Fibroblast of villous mesenchyme (primary cell): ENCODE results near the gene ESR1. TPM values are rescaled to one million over a fixed set of nuclear protein-coding genes. Genes with fewer than 3 reads are reported as not detected.
A peak's percentile ranks its signal among the peaks of the same experiment; 100 is the strongest.

Experiments used
- DNase-seq: peaks from one replicate; pipeline ENCODE4 v3.0.0-alpha.2; 2010; ENCODE audit warnings: low read depth
- H3K4me3 ChIP-seq: 2 replicates; pipeline ENCODE4 v1.5.1; 2011; ENCODE audit warnings: low read depth, mild to moderate bottlenecking, low read length
- CTCF ChIP-seq: IDR thresholded peaks from 2 replicates; pipeline ENCODE4 v1.5.1; 2012; ENCODE audit warnings: low read depth, mild to moderate bottlenecking, low read length; ENCODE audit not compliant: insufficient read depth
- total RNA-seq: library from RNA; depleted of rRNA; stranded (reverse); fragments of >200 nt; gene quantifications from 2 replicates; pipeline ENCODE4 v1.2.3, GENCODE V29; 2012

ESR1 gene
- total RNA-seq, 1 donor = 2.6 TPM

GRCh38 chr6:152170702-152171667 is 363.5 kb downstream of the ESR1 start:
- no peak overlapping the region for H3K4me3 ChIP-seq
- DNase-seq = peak; percentile 74
- TF ChIP-seq CTCF = no peak

DNA sequence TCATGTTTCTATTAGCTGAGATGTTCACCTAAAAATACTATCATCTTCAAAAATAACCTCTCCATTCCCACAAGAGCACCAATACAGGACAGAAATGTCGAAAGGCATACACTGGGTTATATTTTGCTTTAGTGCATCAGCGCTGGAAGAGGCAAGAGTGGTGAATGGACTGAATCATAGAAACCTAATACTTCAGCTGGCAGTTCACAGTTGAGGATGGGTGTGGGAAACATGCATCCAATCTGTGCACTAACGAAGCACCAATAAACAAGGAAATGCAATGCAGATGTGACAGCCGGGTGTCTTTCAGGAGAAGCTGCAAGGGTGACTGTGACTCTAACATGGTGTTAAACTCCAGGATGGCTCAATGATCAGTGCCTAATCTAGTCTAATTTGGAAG is 365.8 kb downstream of the ESR1 start:
- no peak for TF ChIP-seq CTCF
- no peak for DNase-seq
- H3K4me3 ChIP-seq = no peak overlapping the region

DNA sequence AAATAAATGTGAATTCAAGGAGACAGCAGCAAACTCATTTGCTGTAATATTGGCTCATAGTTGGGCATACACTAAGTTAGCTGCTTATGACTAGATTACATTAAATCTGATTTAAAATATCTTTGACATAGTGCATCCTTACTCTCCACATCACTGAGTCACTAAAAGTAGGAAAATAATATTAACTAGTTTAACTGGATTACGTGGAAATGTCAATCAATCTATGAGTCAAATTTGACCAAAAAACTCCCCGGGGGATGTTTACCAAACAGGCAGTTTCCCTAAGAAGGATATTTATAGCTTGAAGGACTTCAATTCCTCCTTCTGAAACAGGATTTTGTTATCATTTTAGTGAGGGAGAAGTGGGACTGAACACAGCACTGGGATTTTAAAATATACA is 366.5 kb downstream of the ESR1 start:
- no peak for DNase-seq
- no peak for TF ChIP-seq CTCF
- no peak overlapping the region for H3K4me3 ChIP-seq

DNA sequence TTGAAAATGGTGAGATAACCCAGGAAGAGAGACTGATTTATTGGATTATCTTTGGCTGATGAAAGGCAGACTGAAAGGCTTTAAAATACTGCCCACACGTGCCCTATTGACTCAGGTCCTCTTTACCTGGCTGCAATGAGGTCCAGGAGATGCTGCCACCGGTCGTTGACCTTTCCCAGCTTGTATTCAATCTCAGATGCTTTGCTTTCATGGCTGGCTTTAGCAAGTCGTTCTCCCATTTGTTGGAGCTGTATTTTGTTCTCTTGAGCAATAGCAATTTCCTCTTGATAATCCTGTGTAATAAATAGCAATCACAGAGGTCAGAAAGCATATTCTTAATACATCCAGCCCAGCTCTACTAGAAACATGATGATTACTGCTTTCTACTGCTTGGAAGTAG is 368.8 kb downstream of the ESR1 start:
- H3K4me3 ChIP-seq = no peak overlapping the region
- peak; percentile 47 for DNase-seq
- TF ChIP-seq CTCF = no peak
